COR-L47 (cell line): ENCODE results near the gene OPRM1.

Experiments used
- DNase-seq: peaks from one replicate; lab custom pipeline; 2025; lab: John Stamatoyannopoulos, UW

Gene OPRM1

GRCh38 chr6:154242617-154243357 is 203.7 kb downstream of the OPRM1 start:
- no peak for DNase-seq

DNA sequence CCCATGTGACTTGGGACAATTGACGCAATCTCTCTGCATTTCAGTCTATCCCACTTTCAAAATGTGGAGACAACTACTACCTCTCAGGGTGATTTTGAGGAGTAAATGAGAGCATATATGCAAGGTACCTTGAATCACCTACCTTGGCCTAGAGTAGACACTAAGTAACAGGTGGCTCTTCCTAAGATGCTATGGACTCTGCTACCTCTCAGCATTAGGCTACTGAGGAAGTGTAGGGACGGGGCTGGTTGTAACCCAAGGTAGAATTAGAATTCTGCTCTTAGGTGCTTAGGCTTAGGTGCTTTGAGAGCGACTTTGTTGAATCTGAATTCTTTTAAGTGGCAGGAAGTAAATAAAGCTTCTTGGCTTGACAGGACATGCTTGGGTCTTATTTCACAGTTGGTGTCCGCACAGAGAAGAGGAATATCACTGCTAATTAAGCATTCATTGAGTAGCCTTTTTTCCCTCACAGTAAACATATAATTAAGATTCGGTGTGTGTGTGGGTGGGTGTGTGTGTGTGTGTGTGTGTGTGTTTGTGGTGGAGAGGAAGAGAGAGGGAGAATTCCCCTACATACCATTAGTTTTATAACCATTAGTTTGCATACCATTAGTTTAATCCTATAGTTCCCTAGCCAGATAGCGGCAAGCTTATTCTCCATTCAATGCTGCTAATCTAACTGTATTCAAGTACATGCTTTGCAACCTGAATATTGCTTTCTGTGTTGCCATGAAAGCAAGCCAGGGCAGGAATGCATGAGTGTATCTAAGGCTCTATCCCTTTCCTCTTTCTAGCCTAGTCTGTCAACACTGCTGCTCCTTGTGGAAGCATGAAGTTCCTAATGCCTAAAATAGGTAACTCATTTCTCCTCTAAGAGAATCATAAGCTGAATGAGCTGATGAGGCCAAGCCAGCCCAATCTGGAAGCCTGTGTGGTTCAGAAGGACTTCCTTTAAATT is 205.0 kb downstream of the OPRM1 start:
- DNase-seq, result no peak

- no peak for DNase-seq
These were observed 206.5 kb downstream of the OPRM1 start for GRCh38 chr6:154245506-154245905.

GRCh38 chr6:154246723-154247118 is 207.7 kb downstream of the OPRM1 start:
- DNase-seq, result no peak

GRCh38 chr6:154247119-154247861 is 208.2 kb downstream of the OPRM1 start:
- no peak for DNase-seq

- DNase-seq, result no peak
These were observed 210.7 kb downstream of the OPRM1 start for GRCh38 chr6:154249499-154250298.

DNA sequence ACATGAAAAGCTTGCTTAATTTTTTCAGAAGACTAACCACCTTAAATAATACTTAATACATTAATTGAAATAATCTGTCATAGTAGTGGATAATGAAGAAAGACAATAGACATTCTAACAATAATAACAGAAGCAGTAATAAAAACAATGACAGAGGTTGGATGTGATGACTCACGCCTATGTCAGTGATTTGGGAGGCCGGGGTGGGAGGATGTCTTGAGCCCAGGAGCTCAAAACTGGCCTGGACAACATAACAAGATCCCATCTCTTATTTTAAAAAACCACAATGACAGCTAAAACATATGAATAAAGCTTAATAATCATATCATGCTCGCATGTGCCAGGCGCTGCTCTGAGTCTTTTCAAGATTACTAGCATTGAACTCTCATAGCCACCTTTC is 212.1 kb downstream of the OPRM1 start:
- DNase-seq, result no peak

DNA sequence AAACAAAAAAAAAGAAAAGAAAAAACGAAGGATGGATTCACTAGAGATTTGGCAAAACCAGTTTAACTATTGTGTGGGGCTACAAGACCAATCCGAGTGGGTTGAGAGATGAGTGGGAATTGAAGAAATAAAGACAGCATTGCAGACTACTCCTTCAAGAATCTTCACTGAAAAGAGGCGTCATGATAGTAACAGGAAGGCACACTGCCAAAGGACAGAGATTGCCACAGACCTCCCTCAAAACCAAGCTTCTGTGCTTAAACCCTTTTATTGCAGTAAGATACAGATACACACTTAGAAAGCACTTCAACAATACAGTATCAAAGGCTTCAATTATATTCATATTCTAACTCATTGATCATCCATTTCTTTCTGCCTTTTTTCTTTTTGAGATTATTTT is 213.6 kb downstream of the OPRM1 start:
- DNase-seq, result no peak

GRCh38 chr6:154257067-154257466 is 218.0 kb downstream of the OPRM1 start:
- no peak for DNase-seq

GRCh38 chr6:154258064-154258757 is 219.2 kb downstream of the OPRM1 start:
- DNase-seq, result no peak

DNA sequence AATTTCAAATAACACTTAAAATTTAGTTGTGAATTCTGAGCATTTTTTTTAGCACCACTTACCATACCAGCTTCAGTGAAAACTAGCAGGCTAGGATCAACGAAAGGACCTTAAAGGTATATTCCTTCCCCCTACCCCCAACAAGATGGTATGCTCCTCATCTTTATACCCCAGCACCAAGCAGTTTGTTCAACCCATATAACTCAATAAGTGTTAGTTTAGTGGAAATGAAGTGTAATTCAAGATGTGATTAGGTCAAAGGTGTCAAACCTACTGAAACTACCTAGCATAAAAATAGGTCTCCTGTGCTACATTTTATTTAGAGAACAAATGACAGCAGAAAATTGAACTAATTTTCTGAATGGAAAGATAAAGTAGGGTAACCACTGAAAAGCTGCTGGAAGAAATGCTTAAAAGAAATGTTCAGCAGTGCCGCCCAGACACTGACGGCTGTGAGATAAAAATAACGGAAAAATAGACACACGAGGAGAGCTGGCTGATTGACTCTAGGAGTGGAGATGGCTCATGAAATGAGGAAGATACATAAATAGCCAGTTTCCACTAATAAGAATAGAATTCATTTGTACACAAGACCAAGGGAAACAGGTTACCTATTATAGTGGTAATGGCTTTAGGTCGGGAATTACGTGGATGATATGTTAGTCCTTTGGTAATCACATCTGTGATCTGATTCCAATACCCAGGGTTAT is 222.8 kb downstream of the OPRM1 start:
- DNase-seq, result no peak

- DNase-seq, result no peak
These were observed 227.6 kb downstream of the OPRM1 start for GRCh38 chr6:154266560-154267099.

- DNase-seq, result no peak
These were observed 228.6 kb downstream of the OPRM1 start for GRCh38 chr6:154267508-154268106.

DNA sequence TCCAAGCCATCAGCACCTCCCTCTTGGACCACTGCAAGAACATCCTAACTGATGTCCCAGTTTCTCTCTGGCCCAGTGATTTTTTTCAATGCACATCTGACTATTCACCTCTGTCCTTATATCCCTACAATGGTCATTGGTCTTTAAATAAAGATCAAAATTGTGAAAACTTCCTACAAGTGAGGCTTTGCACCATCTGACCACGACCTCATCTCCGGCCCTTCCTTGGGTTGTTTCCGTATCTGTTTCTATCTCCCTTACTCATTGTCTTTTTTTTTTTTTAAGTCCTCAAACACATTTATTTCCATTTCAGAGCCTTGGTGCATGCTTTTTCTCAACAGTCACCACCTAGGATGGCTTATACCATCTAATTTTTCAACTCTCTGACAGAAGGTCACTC is 229.4 kb downstream of the OPRM1 start:
- DNase-seq, result no peak

GRCh38 chr6:154274168-154274567 is 235.1 kb downstream of the OPRM1 start:
- no peak for DNase-seq

GRCh38 chr6:154276810-154277628 is 238.0 kb downstream of the OPRM1 start:
- no peak for DNase-seq

- DNase-seq, result no peak
These were observed 238.6 kb downstream of the OPRM1 start for GRCh38 chr6:154277629-154278017.

GRCh38 chr6:154280521-154280920 is 241.5 kb downstream of the OPRM1 start:
- no peak for DNase-seq
